ENCODE measurements around the gene CARD11. TPM values are rescaled to one million over a fixed set of nuclear protein-coding genes. Genes with fewer than 3 reads are reported as not detected.

Gene CARD11
- total and polyA plus RNA-seq, 7 experiments from 2014 or later: 13.3 to 136 (median 113) TPM

DNA sequence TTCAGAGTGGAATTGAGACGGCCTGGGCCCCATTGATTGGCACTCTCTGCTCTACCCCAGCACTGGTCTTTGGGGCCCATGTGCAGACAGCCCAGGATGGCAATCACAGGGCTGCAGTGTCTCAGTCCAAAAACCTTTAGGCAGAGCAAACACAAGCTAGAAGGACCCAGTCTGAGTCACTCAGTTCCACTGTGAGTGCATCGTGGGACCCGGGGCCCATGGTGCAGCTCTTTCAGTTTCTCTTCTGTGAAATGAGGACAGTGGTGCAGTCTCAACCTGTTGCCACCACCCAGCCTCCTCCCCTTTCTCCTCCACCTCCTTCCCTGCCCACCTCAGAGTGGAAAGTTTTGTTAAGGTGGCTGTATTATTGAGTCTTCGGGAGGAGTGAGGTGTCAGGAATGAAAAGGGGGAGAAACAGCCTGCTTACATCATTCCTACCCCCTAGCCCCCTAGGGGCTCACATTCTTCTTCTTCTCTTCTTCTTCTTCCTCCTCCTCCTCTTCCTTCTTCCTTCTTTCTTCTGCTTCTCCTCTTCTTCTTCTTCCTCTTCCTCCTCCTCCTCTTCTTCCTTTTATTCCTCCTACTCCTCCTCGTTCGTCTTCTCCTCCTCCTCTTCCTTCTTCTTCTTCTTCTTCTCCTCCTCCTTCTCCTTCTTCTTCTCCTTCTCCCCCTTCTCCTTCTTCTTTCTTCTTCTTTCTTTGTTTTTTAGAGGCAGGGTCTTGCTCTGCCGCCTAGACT is 19.5 kb upstream of the CARD11 start:
- DNase-seq: peak in 8 of 9 donors; percentile 22 to 73 (median 44)
- Histone ChIP-seq H3K36me3 (ENCODE audit: control insufficient read depth in 2 of 3, insufficient read depth in 3 of 3, low read length in 3 of 3) (no peaks in the 10 kb centered on the region), H3K4me1 (ENCODE audit: control insufficient read depth in 2 of 2, insufficient read depth in 2 of 2, low read length in 2 of 2) (peaks cover 44 to 52% of the 10 kb centered on the region in 2 donors), H3K9me3 (ENCODE audit: control insufficient read depth in 2 of 3, low read length in 3 of 3) (no peaks in the 10 kb centered on the region), H3K27ac (ENCODE audit: low read depth, low read length) (peak overlapping the region; percentile 63), H3K27me3 (ENCODE audit: control insufficient read depth in 2 of 2, insufficient read depth in 2 of 2, low read length in 2 of 2) (no peaks in the 10 kb centered on the region), H3K4me3 (ENCODE audit: low read length) (peak overlapping the region; percentile 26)
- Mint-ChIP-seq H3K27me3 (no peaks in the 10 kb centered on the region), H3K4me3 (peak overlapping the region; percentile 66 to 85 (median 77)), H3K27ac (peak overlapping the region; percentile 87 to 98 (median 92)), H3K4me1 (peaks cover 46 to 65% (median 58%) of the 10 kb centered on the region in 7 donors), H3K36me3 (peaks cover 0 to 8% (median 0%) of the 10 kb centered on the region in 5 donors), H3K9me3 (peaks cover 0 to 5% (median 0%) of the 10 kb centered on the region in 11 donors)
- CTCF ChIA-PET: no interaction called here
- intact Hi-C loops (cut with micrococcal nuclease): loop anchor here (1.0 to 10.0 kb wide), 3 partner anchors 20 to 198 kb away; partner anchors contain the start of gene CARD11 (in 2 of the 2)
- POLR2A ChIA-PET: interaction anchor here (0.6 to 3.5 kb wide), 4 partner anchors 28 to 55 kb away, joined by 3 to 31 read pairs (median 6); no protein-coding TSS in a partner anchor
- ATAC-seq: peak; percentile 86

DNA sequence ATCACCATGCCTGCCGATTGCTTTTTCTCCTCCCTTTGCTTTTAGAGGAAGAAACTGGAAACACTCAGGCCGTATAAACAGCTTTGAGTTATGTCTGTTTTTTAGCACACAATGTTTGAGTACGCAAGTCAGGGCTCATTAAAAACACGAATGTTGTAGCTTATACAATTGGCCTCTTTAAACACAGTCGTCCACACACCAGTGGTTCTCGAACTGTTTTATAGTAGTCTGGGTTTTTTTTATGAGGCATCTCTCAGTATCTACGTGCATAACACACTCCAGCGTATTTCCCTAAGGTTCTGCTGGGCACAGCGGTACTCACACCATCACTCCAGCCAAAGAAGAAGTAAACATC is 13.4 kb upstream of the CARD11 start:
- peaks cover 0 to 8% (median 0%) of the 10 kb centered on the region in 5 donors for H3K27me3 Mint-ChIP-seq
- CTCF ChIA-PET: no interaction called here
- POLR2A ChIA-PET: no interaction called here

DNA sequence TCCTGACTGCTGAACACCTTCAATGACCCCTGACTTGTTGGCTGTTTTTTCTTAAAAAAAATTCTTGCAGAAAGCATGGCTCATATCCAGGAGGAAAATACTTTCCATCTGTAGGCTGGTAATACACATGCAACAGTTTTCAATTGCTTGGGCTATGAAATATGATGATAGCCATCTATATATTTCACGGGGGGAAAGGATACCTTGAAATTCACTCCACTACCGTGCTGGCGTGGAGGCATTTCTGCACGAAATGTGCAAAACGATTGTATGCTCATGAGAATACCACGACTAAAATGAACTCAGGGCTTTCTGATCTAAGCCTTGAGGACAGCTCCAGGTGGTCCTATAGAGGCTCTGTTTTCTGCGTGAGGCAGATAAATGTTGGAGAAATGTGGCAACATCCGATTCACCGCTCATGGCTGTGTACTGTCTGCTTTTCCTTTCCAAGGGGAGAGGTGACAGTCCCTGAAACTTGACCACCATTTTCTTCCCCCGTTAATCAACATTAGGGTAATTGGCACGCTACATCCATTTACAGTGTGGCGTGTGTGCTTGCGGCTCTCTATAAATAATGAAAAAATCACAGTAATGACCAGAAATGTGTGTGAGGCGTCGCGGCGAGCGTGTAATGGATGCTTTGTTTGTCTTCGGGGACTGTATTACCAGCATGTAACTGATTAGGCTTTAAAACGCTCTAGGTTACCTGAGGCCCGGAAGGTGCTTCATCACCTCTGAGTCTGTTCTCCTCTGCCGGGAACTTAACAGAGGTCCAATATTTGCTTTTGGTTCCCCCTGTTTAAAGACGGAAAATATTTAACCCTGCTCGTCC is 12.8 kb upstream of the CARD11 start:
- Mint-ChIP-seq H3K27ac (no peak overlapping the region), H3K27me3 (peaks cover 0 to 8% (median 0%) of the 10 kb centered on the region in 5 donors), H3K9me3 (peaks cover 0 to 17% (median 5%) of the 10 kb centered on the region in 11 donors), H3K36me3 (no peaks in the 10 kb centered on the region), H3K4me1 (peaks cover 0 to 10% (median under 1%) of the 10 kb centered on the region in 7 donors), H3K4me3 (no peak overlapping the region)
- ATAC-seq: no peak
- H3K36me3 ChIP-seq (ENCODE audit: control insufficient read depth in 2 of 3, insufficient read depth in 3 of 3, low read length in 3 of 3): no peaks in the 10 kb centered on the region
- no peaks in the 10 kb centered on the region for H3K4me1 ChIP-seq (ENCODE audit: control insufficient read depth in 2 of 2, insufficient read depth in 2 of 2, low read length in 2 of 2)
- intact Hi-C loops (cut with micrococcal nuclease): no loop called here
- ChIA-PET POLR2A (no interaction called here), CTCF (no interaction called here)
- H3K27me3 ChIP-seq (ENCODE audit: control insufficient read depth in 2 of 2, insufficient read depth in 2 of 2, low read length in 2 of 2): no peaks in the 10 kb centered on the region
- no peak overlapping the region for H3K4me3 ChIP-seq (ENCODE audit: low read length)
- no peak overlapping the region for H3K27ac ChIP-seq (ENCODE audit: low read depth, low read length)
- DNase-seq: no peak
- H3K9me3 ChIP-seq (ENCODE audit: control insufficient read depth in 2 of 3, low read length in 3 of 3): peaks cover 0 to 8% (median 5%) of the 10 kb centered on the region in 3 experiments

More for the DNA sequence above, 13.4 kb upstream of the CARD11 start:
- intact Hi-C loops (cut with micrococcal nuclease): no loop called here
- ATAC-seq: no peak
- Histone ChIP-seq H3K4me3 (ENCODE audit: low read length) (no peak overlapping the region), H3K4me1 (ENCODE audit: control insufficient read depth in 2 of 2, insufficient read depth in 2 of 2, low read length in 2 of 2) (no peaks in the 10 kb centered on the region), H3K27ac (ENCODE audit: low read depth, low read length) (no peak overlapping the region), H3K9me3 (ENCODE audit: control insufficient read depth in 2 of 3, low read length in 3 of 3) (peaks cover 0 to 8% (median 5%) of the 10 kb centered on the region in 3 experiments), H3K27me3 (ENCODE audit: control insufficient read depth in 2 of 2, insufficient read depth in 2 of 2, low read length in 2 of 2) (no peaks in the 10 kb centered on the region), H3K36me3 (ENCODE audit: control insufficient read depth in 2 of 3, insufficient read depth in 3 of 3, low read length in 3 of 3) (no peaks in the 10 kb centered on the region)
- peaks cover 0 to 13% (median 6%) of the 10 kb centered on the region in 11 donors for H3K9me3 Mint-ChIP-seq
- no peak overlapping the region for H3K4me3 Mint-ChIP-seq
- DNase-seq: no peak
- no peaks in the 10 kb centered on the region for H3K36me3 Mint-ChIP-seq
- H3K27ac Mint-ChIP-seq: no peak overlapping the region
- peaks cover 0 to 14% (median 4%) of the 10 kb centered on the region in 7 donors for H3K4me1 Mint-ChIP-seq

DNA sequence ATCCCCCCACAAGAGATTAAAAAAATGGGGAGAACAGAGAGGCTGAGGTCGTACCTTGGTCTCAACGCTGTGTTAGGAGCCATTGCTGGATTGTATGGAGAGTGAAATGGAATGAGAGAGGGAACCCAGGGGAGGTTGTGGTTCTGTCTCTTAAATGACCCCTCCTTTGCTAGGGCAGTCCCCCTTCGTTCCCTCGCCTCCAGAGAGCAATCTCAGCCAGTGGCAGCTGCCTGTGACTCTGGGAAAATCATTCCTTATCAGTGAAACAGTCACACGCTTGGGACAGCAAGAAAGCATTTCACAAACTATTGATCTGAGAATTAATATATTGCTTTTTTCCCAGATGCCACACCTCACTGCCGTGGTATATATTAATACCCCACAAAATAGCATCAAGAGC is 12.0 kb upstream of the CARD11 start:
- Histone ChIP-seq H3K4me3 (ENCODE audit: low read length) (no peak overlapping the region), H3K36me3 (ENCODE audit: control insufficient read depth in 2 of 3, insufficient read depth in 3 of 3, low read length in 3 of 3) (no peaks in the 10 kb centered on the region), H3K27me3 (ENCODE audit: control insufficient read depth in 2 of 2, insufficient read depth in 2 of 2, low read length in 2 of 2) (no peaks in the 10 kb centered on the region), H3K4me1 (ENCODE audit: control insufficient read depth in 2 of 2, insufficient read depth in 2 of 2, low read length in 2 of 2) (no peaks in the 10 kb centered on the region), H3K9me3 (ENCODE audit: control insufficient read depth in 2 of 3, low read length in 3 of 3) (peaks cover 0 to 8% (median 5%) of the 10 kb centered on the region in 3 experiments), H3K27ac (ENCODE audit: low read depth, low read length) (no peak overlapping the region)
- Mint-ChIP-seq H3K27ac (no peak overlapping the region), H3K4me1 (peaks cover 0 to 10% (median 0%) of the 10 kb centered on the region in 7 donors), H3K27me3 (peaks cover 0 to 13% (median 0%) of the 10 kb centered on the region in 5 donors), H3K4me3 (no peak overlapping the region), H3K9me3 (peaks cover 0 to 25% (median 6%) of the 10 kb centered on the region in 11 donors), H3K36me3 (peaks cover 0 to 7% (median 4%) of the 10 kb centered on the region in 5 donors)
- intact Hi-C loops (cut with micrococcal nuclease): no loop called here
- no peak for DNase-seq
- CTCF ChIA-PET: no interaction called here
- POLR2A ChIA-PET: no interaction called here
- ATAC-seq: no peak

DNA sequence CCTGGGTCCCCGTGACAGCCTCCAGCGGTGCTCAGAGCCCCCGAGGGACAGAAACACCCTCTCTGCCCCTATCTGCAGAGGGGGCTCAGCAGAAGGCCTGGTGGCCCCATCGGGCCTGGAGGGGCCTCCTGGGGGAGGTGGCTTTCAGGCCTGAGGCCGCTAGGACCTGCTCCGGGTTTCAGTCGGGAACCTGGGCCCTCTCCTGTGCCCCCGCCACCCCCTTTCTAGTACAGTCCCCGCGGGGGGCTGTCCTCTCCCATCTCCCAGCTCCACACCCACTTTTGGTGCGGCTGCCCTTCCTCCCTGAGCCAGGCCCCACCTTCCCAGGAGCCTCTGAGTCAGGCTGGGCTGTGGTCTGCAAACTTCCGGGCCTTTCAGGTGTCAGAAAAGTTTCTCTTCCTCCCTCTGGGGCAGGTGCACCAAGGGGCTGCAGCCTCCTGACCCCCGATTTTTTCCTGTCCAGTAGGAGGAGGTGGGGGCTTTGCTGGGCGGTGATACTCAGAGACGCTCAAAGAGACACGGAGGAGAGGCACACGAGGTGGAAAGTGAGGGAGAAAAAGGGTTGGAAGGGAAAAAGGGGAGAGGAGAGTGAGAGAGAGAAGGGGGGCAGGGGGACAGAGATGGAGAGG is 692 bp downstream of the CARD11 start:
- intact Hi-C loops (cut with micrococcal nuclease): loop anchor here (1.0 to 5.0 kb wide), 12 partner anchors 20 to 641 kb away; partner anchors contain the start of gene CHST12 (in 1 of the 2)
- Histone ChIP-seq H3K4me3 (ENCODE audit: low read length) (peak overlapping the region; percentile 85), H3K9me3 (ENCODE audit: control insufficient read depth in 2 of 3, low read length in 3 of 3) (no peaks in the 10 kb centered on the region), H3K27ac (ENCODE audit: low read depth, low read length) (peak overlapping the region; percentile 100), H3K36me3 (ENCODE audit: control insufficient read depth in 2 of 3, insufficient read depth in 3 of 3, low read length in 3 of 3) (peaks cover 0 to 16% (median 0%) of the 10 kb centered on the region in 3 experiments), H3K27me3 (ENCODE audit: control insufficient read depth in 2 of 2, insufficient read depth in 2 of 2, low read length in 2 of 2) (no peaks in the 10 kb centered on the region), H3K4me1 (ENCODE audit: control insufficient read depth in 2 of 2, insufficient read depth in 2 of 2, low read length in 2 of 2) (peaks cover 38 to 54% of the 10 kb centered on the region in 2 donors)
- Mint-ChIP-seq H3K36me3 (peaks cover 0 to 30% (median 14%) of the 10 kb centered on the region in 5 donors), H3K27ac (peak overlapping the region; percentile 82 to 97 (median 93)), H3K4me3 (peak overlapping the region; percentile 91 to 98 (median 96)), H3K4me1 (peaks cover 39 to 73% (median 56%) of the 10 kb centered on the region in 7 donors), H3K27me3 (no peaks in the 10 kb centered on the region), H3K9me3 (no peaks in the 10 kb centered on the region)
- ChIA-PET CTCF (interaction anchor here (1.0 to 1.3 kb wide), 2 partner anchors 46 to 49 kb away, joined by 4 read pairs; no protein-coding TSS in a partner anchor), POLR2A (interaction anchor here (0.9 to 2.3 kb wide), 6 partner anchors 14 to 111 kb away, joined by 3 to 10 read pairs (median 5); no protein-coding TSS in a partner anchor)
- peak; percentile 21 to 72 (median 52) for DNase-seq
- ATAC-seq: peak; percentile 76
